Tibial nerve (tissue), 4 donors: ENCODE measurements around the gene GABPB2.

Experiments
- EP300 ChIP-seq, 2 donors: sonication (generic); formaldehyde crosslinking; IDR thresholded peaks; one replicate each; pipeline ENCODE4 v1.6.1; 2017; ENCODE audit warnings: antibody characterized with exemption in 2 of 2, mild to moderate bottlenecking in 1 of 2
- TF ChIP-seq, protein P1 (sequence below), 5 experiments: fragments of 200-600 bp in 3 of 5; fragments of 450-650 bp in 2 of 5; sonication (generic) in 3 of 5; IDR thresholded peaks; one replicate each; pipeline ENCODE4 v1.5.1; 2016 to 2019; ENCODE audit warnings: antibody characterized with exemption in 5 of 5, mild to moderate bottlenecking in 3 of 5, moderate library complexity in 2 of 5

DNA sequence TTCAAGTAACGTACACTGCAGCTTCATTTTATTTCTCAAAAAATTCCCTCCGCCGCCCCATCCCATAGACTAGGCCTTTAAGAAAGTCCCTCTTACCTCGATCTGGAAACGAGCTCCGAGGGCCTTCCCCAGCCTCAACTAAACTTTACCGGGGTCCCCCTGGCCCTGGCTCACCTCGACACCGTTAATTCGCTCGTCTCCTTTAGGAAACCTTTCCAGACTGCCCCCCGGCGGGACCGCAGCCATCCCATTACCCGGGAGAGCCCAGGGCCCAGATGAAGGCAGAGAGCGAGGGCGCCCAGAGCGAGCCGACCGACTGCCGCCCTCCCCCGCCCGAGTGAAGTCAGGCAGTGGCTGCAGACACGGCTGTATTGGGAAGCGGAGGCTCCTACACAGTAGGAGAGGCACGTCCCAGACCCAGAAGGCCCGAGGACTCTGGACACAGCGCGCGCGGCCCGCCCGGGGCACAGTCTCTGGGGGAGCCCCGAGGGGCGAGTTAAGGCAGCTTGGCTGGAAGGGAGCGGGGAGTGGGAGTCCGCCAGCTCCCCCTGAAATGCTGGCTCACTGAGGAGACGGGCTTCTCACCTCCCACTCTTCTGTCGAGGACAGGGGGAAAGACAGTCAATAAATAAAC is 61.3 kb downstream of the GABPB2 start:
- TF ChIP-seq, protein P1, sequence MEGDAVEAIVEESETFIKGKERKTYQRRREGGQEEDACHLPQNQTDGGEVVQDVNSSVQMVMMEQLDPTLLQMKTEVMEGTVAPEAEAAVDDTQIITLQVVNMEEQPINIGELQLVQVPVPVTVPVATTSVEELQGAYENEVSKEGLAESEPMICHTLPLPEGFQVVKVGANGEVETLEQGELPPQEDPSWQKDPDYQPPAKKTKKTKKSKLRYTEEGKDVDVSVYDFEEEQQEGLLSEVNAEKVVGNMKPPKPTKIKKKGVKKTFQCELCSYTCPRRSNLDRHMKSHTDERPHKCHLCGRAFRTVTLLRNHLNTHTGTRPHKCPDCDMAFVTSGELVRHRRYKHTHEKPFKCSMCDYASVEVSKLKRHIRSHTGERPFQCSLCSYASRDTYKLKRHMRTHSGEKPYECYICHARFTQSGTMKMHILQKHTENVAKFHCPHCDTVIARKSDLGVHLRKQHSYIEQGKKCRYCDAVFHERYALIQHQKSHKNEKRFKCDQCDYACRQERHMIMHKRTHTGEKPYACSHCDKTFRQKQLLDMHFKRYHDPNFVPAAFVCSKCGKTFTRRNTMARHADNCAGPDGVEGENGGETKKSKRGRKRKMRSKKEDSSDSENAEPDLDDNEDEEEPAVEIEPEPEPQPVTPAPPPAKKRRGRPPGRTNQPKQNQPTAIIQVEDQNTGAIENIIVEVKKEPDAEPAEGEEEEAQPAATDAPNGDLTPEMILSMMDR (IDR thresholded peaks at IDR 0.05), result no peak
- no peak for TF ChIP-seq EP300 (IDR thresholded peaks at IDR 0.05)
